Panc1 (cell line): ENCODE data around the gene CELF2.

Experiments used
- POLR2AphosphoS5 ChIP-seq: IDR thresholded peaks from 2 replicates; pipeline ENCODE4 v1.6.1; 2012; ENCODE audit warnings: mild to moderate bottlenecking, low read depth, low read length, moderate library complexity
- SIN3A ChIP-seq: IDR thresholded peaks from 2 replicates; pipeline ENCODE4 v1.6.1; 2012; ENCODE audit warnings: low read depth, mild to moderate bottlenecking, low read length, moderate library complexity, borderline replicate concordance; ENCODE audit not compliant: insufficient read depth
- TCF7L2 ChIP-seq: IDR thresholded peaks from 2 replicates; pipeline ENCODE4 v1.6.1; 2011; ENCODE audit warnings: mild to moderate bottlenecking, low read depth, low read length, inconsistent platforms
- TF ChIP-seq, protein P1 (sequence below): fragments of 450-650 bp; IDR thresholded peaks from 2 replicates; pipeline ENCODE4 v1.5.1; 2017; ENCODE audit warnings: mild to moderate bottlenecking
- TF ChIP-seq, protein P2 (sequence below), 2 experiments: IDR thresholded peaks; 2 replicates each; pipeline ENCODE4 v1.6.1; 2011 to 2012; ENCODE audit warnings: low read depth in 2 of 2, control low read depth in 1 of 2, low read length in 1 of 2, mild to moderate bottlenecking in 1 of 2, moderate library complexity in 1 of 2; ENCODE audit not compliant: insufficient read depth in 1 of 2

DNA sequence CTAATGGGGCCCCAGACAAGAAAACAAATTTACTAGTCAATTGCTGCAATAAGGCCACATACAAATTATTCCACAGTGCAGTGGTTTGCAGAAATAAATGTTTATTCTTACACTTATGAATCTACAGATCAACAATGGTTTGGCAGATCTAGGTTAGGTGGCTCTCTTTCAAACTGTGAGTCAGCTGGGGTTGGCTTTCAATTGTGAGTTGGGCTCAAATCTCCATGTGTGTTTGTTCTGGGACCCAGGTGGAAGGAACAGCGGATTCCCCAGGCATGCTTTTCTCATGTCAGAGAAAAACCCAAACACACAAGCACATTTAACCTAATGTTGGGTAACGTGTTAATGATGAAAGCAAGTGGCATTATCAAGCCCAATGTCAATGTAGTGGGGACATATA is 25.6 kb upstream of the CELF2 start:
- TF ChIP-seq, protein P1, sequence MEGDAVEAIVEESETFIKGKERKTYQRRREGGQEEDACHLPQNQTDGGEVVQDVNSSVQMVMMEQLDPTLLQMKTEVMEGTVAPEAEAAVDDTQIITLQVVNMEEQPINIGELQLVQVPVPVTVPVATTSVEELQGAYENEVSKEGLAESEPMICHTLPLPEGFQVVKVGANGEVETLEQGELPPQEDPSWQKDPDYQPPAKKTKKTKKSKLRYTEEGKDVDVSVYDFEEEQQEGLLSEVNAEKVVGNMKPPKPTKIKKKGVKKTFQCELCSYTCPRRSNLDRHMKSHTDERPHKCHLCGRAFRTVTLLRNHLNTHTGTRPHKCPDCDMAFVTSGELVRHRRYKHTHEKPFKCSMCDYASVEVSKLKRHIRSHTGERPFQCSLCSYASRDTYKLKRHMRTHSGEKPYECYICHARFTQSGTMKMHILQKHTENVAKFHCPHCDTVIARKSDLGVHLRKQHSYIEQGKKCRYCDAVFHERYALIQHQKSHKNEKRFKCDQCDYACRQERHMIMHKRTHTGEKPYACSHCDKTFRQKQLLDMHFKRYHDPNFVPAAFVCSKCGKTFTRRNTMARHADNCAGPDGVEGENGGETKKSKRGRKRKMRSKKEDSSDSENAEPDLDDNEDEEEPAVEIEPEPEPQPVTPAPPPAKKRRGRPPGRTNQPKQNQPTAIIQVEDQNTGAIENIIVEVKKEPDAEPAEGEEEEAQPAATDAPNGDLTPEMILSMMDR, result no peak
- TF ChIP-seq POLR2AphosphoS5, result no peak
- no peak for TF ChIP-seq SIN3A
- TF ChIP-seq, protein P2, sequence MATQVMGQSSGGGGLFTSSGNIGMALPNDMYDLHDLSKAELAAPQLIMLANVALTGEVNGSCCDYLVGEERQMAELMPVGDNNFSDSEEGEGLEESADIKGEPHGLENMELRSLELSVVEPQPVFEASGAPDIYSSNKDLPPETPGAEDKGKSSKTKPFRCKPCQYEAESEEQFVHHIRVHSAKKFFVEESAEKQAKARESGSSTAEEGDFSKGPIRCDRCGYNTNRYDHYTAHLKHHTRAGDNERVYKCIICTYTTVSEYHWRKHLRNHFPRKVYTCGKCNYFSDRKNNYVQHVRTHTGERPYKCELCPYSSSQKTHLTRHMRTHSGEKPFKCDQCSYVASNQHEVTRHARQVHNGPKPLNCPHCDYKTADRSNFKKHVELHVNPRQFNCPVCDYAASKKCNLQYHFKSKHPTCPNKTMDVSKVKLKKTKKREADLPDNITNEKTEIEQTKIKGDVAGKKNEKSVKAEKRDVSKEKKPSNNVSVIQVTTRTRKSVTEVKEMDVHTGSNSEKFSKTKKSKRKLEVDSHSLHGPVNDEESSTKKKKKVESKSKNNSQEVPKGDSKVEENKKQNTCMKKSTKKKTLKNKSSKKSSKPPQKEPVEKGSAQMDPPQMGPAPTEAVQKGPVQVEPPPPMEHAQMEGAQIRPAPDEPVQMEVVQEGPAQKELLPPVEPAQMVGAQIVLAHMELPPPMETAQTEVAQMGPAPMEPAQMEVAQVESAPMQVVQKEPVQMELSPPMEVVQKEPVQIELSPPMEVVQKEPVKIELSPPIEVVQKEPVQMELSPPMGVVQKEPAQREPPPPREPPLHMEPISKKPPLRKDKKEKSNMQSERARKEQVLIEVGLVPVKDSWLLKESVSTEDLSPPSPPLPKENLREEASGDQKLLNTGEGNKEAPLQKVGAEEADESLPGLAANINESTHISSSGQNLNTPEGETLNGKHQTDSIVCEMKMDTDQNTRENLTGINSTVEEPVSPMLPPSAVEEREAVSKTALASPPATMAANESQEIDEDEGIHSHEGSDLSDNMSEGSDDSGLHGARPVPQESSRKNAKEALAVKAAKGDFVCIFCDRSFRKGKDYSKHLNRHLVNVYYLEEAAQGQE (IDR thresholded peaks at IDR 0.05; ENCODE audit: insufficient read depth in 1 of 2, low read depth in 2 of 2, low read length in 1 of 2), result no peak
- TF ChIP-seq TCF7L2, result no peak
